ENCODE measurements around the gene INVS.

DNA sequence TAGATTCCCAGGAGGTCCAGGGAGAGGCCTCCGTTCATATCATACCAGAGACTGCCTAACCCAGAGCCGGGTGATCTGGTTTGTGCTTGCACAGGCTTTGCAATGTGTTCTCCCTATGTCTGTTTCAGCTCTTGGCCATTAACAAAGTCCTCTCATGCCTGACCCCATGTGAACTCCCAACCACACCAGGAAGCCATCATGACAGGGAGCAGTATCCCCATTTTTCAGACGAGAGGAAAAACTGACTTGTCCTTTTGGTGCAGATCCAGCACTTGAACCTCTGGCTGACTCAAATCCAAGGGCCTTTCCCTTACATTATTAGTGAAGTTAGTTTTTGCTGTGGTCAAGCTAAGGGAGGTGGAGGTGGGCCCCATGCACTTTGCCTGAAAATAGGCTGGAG is 195.3 kb downstream of the INVS start:
- TF ChIP-seq, protein P1, sequence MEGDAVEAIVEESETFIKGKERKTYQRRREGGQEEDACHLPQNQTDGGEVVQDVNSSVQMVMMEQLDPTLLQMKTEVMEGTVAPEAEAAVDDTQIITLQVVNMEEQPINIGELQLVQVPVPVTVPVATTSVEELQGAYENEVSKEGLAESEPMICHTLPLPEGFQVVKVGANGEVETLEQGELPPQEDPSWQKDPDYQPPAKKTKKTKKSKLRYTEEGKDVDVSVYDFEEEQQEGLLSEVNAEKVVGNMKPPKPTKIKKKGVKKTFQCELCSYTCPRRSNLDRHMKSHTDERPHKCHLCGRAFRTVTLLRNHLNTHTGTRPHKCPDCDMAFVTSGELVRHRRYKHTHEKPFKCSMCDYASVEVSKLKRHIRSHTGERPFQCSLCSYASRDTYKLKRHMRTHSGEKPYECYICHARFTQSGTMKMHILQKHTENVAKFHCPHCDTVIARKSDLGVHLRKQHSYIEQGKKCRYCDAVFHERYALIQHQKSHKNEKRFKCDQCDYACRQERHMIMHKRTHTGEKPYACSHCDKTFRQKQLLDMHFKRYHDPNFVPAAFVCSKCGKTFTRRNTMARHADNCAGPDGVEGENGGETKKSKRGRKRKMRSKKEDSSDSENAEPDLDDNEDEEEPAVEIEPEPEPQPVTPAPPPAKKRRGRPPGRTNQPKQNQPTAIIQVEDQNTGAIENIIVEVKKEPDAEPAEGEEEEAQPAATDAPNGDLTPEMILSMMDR (IDR thresholded peaks at IDR 0.05): no peak
- TF ChIP-seq POLR2A (IDR thresholded peaks at IDR 0.05): no peak

Data from prostate gland (tissue), 2 donors.